GM12878 (cell line): ENCODE measurements around the gene NFKBIE. TPM values are rescaled to one million over a fixed set of nuclear protein-coding genes. Genes with fewer than 3 reads are reported as not detected.

ENCODE experiments used
- ATF7 ChIP-seq: fragments of 450-650 bp; IDR thresholded peaks from 2 replicates; pipeline ENCODE4 v1.6.1; 2016; ENCODE audit warnings: low read depth, mild to moderate bottlenecking
- CHD2 ChIP-seq: IDR thresholded peaks from 2 replicates; pipeline ENCODE4 v1.6.1; 2011; ENCODE audit warnings: low read depth, low read length, improper control_type of control experiment, borderline replicate concordance
- CREB1 ChIP-seq: IDR thresholded peaks from 2 replicates; pipeline ENCODE4 v1.6.1; 2012; ENCODE audit warnings: low read depth, mild to moderate bottlenecking, inconsistent platforms
- E2F8 ChIP-seq: fragments of 450-650 bp; IDR thresholded peaks from 2 replicates; pipeline ENCODE4 v1.6.1; 2018; ENCODE audit warnings: mild to moderate bottlenecking, low read depth, moderate library complexity; ENCODE audit not compliant: partially characterized antibody
- ESRRA ChIP-seq: IDR thresholded peaks from 2 replicates; pipeline ENCODE4 v1.6.1; 2012; ENCODE audit warnings: mild to moderate bottlenecking, low read length, improper control_type of control experiment
- GATAD2B ChIP-seq: fragments of 450-650 bp; conservative IDR thresholded peaks from 2 replicates; pipeline ENCODE4 v1.6.1; 2017; ENCODE audit warnings: low read depth, mild to moderate bottlenecking, moderate library complexity
- HCFC1 ChIP-seq: fragments of 150-350 bp; IDR thresholded peaks from 2 replicates; pipeline ENCODE4 v1.6.1; 2014; ENCODE audit warnings: low read length
- MEF2B ChIP-seq: fragments of 450-650 bp; IDR thresholded peaks from 2 replicates; pipeline ENCODE4 v1.6.1; 2018; ENCODE audit warnings: mild to moderate bottlenecking, moderate library complexity; ENCODE audit not compliant: partially characterized antibody, poor library complexity, severe bottlenecking
- MYC ChIP-seq: IDR thresholded peaks from 2 replicates; pipeline ENCODE4 v1.6.1; 2011; ENCODE audit warnings: mild to moderate bottlenecking, low read length, moderate library complexity, inconsistent platforms; ENCODE audit not compliant: insufficient read depth, insufficient replicate concordance, insufficient read length, severe bottlenecking
- NBN ChIP-seq: fragments of 450-650 bp; IDR thresholded peaks from 2 replicates; pipeline ENCODE4 v1.6.1; 2016
- NRF1 ChIP-seq: conservative IDR thresholded peaks from 2 replicates; pipeline ENCODE4 v1.6.1; 2011; ENCODE audit warnings: mild to moderate bottlenecking, low read depth, low read length, improper control_type of control experiment
- PAX8 ChIP-seq: fragments of 450-650 bp; IDR thresholded peaks from 2 replicates; pipeline ENCODE4 v1.6.1; 2017; ENCODE audit warnings: mild to moderate bottlenecking, moderate library complexity
- PML ChIP-seq: IDR thresholded peaks from 2 replicates; pipeline ENCODE4 v1.6.1; 2012; ENCODE audit warnings: low read length, inconsistent platforms
- SMC3 ChIP-seq: IDR thresholded peaks from 2 replicates; pipeline ENCODE4 v1.6.1; 2011; ENCODE audit warnings: low read length, improper control_type of control experiment, borderline replicate concordance
- SP1 ChIP-seq: IDR thresholded peaks from one replicate; pipeline ENCODE4 v1.6.1; 2011; ENCODE audit warnings: low read depth, low read length
- SREBF1 ChIP-seq: IDR thresholded peaks from 2 replicates; pipeline ENCODE4 v1.6.1; 2012; ENCODE audit warnings: mild to moderate bottlenecking, low read length
- STAT1 ChIP-seq: fragments of 450-650 bp; conservative IDR thresholded peaks from 2 replicates; pipeline ENCODE4 v1.6.1; 2014; ENCODE audit warnings: antibody characterized with exemption, mild to moderate bottlenecking
- STAT3 ChIP-seq: IDR thresholded peaks from 2 replicates; pipeline ENCODE4 v1.6.1; 2011; ENCODE audit warnings: low read depth, low read length, improper control_type of control experiment
- SUZ12 ChIP-seq: fragments of 200-600 bp; sonication (generic); IDR thresholded peaks from one replicate; pipeline ENCODE4 v1.6.1; 2018; ENCODE audit warnings: antibody characterized with exemption, mild to moderate bottlenecking; ENCODE audit not compliant: unreplicated experiment
- TCF7 ChIP-seq: IDR thresholded peaks from 2 replicates; pipeline ENCODE4 v1.6.1; 2014; ENCODE audit warnings: antibody characterized with exemption, borderline replicate concordance
- polyA plus RNA-seq, 11 experiments: library from polyadenylated mRNA; depleted of rRNA in 4 of 11; unstranded in 6 of 11; stranded (reverse) in 5 of 11; fragments of >200 nt; fragmentation: Nextera tagmentation in 4 of 11; fragmentation: Illumina TruSeq in 1 of 11; extraction: Ambion mirVana in 4 of 11; extraction: Trizol in 1 of 11; gene quantifications; 1 replicate in 1 of 11; 2 replicates in 10 of 11; pipeline versions ENCODE4 v1.2.1 to v1.2.3, GENCODE V29; 2011 to 2016; ENCODE audit warnings: inconsistent platforms in 2 of 11, missing spikeins in 2 of 11, low read depth in 1 of 11
- total RNA-seq, 4 experiments: library from RNA; depleted of rRNA in 3 of 4; stranded (reverse); fragments of >200 nt in 3 of 4; fragmentation: Illumina TruSeq in 1 of 4; extraction: Trizol in 1 of 4; gene quantifications; 2 replicates each; pipeline versions ENCODE4 v1.2.1 to v1.2.3, GENCODE V29; 2013 to 2021
- TF ChIP-seq, protein P1 (sequence below): fragments of 450-650 bp; formaldehyde crosslinking; IDR thresholded peaks from 2 replicates; pipeline ENCODE4 v1.5.0; 2022; ENCODE audit warnings: mild to moderate bottlenecking, missing genetic modification characterization
- TF ChIP-seq, protein P2 (sequence below): IDR thresholded peaks from 2 replicates; pipeline ENCODE4 v1.6.1; 2011; ENCODE audit warnings: low read depth, mild to moderate bottlenecking, low read length, moderate library complexity, borderline replicate concordance; ENCODE audit errors: extremely low read depth
- TF ChIP-seq, protein P3 (sequence below): IDR thresholded peaks from 2 replicates; pipeline ENCODE4 v1.6.1; 2011; ENCODE audit warnings: borderline replicate concordance, low read depth, mild to moderate bottlenecking, moderate library complexity, mixed read lengths, low read length; ENCODE audit not compliant: insufficient read depth; ENCODE audit errors: extremely low read length

Gene NFKBIE
- total and polyA plus RNA-seq, 10 of the 15 experiments (the other 5 are each of a cell fraction or from before 2014, with no cell fraction given), result 10.4 to 106 (median 38.8) TPM

DNA sequence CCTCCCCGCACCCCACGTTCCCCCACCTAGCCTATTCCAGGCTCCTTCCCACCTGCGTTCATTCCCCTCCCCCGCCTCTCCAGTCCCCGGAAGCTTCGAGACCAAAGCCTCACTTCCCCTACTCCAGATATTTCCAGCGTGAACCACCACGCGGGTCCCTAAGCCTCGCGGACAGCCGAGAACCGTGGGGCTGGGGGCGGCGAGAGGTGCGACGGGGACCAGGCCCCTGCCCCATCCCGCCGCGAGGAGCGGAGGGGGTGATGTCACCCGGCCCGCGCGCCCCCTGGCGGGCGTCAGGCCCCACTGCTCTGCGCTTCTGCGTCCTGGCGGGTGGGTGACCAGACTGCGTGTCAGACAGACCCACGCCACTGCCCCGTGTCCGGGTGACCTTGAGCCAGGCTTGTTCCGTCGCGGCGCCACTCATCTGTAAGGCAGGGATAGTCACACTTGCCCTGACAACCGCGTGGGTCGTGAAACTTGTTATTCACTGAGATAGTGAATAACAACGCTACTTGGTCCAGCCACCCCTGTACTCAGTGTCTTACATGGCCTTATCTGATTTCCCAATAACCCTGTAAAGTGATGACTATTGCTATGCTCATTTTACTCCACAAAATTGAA is 27.4 kb downstream of the NFKBIE start (continued):
- TF ChIP-seq, protein P1, sequence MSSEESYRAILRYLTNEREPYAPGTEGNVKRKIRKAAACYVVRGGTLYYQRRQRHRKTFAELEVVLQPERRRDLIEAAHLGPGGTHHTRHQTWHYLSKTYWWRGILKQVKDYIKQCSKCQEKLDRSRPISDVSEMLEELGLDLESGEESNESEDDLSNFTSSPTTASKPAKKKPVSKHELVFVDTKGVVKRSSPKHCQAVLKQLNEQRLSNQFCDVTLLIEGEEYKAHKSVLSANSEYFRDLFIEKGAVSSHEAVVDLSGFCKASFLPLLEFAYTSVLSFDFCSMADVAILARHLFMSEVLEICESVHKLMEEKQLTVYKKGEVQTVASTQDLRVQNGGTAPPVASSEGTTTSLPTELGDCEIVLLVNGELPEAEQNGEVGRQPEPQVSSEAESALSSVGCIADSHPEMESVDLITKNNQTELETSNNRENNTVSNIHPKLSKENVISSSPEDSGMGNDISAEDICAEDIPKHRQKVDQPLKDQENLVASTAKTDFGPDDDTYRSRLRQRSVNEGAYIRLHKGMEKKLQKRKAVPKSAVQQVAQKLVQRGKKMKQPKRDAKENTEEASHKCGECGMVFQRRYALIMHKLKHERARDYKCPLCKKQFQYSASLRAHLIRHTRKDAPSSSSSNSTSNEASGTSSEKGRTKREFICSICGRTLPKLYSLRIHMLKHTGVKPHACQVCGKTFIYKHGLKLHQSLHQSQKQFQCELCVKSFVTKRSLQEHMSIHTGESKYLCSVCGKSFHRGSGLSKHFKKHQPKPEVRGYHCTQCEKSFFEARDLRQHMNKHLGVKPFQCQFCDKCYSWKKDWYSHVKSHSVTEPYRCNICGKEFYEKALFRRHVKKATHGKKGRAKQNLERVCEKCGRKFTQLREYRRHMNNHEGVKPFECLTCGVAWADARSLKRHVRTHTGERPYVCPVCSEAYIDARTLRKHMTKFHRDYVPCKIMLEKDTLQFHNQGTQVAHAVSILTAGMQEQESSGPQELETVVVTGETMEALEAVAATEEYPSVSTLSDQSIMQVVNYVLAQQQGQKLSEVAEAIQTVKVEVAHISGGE (CRISPR knock-in tag), result no peak
- TF ChIP-seq PAX8 (no peak), GATAD2B (peak; percentile 81), SMC3 (peak; percentile 80), SUZ12 (no peak), MYC (no peak), CHD2 (no peak), TCF7 (no peak), ESRRA (0 out of 2 replicates have a peak, but pooled peaks have one; percentile 56), ATF7 (peak; percentile 95), SP1 (peak; percentile 9), HCFC1 (no peak), MEF2B (peak; percentile 30), NRF1 (no peak), E2F8 (no peak), STAT3 (no peak), SREBF1 (no peak), PML (0 out of 2 replicates have a peak, but pooled peaks have one; percentile 49), STAT1 (no peak), NBN (0 out of 2 replicates have a peak, but pooled peaks have one; percentile 53), CREB1 (peak; percentile 77)
- TF ChIP-seq, protein P2, sequence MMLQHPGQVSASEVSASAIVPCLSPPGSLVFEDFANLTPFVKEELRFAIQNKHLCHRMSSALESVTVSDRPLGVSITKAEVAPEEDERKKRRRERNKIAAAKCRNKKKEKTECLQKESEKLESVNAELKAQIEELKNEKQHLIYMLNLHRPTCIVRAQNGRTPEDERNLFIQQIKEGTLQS, result no peak
- TF ChIP-seq, protein P3, sequence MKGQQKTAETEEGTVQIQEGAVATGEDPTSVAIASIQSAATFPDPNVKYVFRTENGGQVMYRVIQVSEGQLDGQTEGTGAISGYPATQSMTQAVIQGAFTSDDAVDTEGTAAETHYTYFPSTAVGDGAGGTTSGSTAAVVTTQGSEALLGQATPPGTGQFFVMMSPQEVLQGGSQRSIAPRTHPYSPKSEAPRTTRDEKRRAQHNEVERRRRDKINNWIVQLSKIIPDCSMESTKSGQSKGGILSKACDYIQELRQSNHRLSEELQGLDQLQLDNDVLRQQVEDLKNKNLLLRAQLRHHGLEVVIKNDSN, result no peak
